COLO829 (cell line): ENCODE data around the gene CACNG1.

Experiments used
- DNase-seq: peaks from one replicate; pipeline ENCODE4 v3.0.0; 2012; ENCODE audit warnings: low spot score

The CACNG1 gene

DNA sequence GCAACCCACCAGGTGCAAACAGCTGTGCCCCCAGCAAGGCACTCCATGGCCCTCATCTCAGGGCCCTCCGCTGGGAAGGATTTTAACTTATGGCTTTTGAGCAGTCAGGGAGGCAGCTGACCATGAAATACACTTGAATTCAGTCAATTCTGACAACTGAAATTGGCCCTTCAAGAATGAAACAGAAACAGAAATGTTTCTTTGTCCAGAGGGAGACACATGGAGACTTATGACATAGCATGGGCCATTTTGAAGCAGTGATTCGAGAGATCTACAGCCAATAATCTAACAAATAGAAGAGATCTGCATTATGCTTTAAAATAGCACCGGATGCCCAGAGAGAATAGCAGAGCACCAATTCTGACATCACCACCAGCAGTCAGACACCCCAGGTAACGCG lies 7.5 kb downstream of the CACNG1 start:
- DNase-seq: no peak

DNA sequence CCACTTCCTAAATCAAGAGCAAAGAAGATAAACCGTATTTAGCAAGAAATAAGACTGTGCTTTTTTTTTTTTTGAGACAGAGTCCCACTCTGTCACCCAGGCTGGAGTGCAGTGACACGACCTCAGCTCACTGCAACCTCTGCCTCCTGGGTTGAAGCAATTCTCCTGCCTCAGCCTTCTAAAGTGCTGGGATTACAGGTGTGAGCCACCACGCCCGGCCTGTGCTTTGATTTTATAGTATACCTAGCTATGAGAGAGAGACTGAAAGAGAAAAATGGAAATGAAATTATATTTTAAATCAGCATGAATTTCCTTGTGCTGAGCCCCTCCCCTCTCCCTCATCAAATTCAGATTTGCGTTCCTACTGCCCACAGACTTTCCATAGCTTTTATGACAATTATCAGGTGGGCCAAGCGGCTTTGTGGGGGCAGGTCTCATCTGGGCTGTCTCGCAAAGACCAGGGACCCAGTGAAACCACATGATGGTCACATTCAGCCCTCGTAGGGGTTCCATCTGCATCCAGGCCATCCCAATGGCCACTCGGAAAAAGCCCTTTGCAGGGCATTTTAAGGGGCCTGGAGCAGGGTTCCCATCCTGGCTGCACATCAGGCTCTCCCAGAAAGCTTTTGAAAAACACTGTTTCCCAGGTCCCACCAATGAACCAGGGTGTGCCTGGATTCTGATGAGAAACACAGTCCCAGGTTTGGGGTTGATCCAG lies 8.5 kb downstream of the CACNG1 start:
- DNase-seq: no peak

GRCh38 chr17:67053438-67054000 lies 9.2 kb downstream of the CACNG1 start:
- DNase-seq: no peak

DNA sequence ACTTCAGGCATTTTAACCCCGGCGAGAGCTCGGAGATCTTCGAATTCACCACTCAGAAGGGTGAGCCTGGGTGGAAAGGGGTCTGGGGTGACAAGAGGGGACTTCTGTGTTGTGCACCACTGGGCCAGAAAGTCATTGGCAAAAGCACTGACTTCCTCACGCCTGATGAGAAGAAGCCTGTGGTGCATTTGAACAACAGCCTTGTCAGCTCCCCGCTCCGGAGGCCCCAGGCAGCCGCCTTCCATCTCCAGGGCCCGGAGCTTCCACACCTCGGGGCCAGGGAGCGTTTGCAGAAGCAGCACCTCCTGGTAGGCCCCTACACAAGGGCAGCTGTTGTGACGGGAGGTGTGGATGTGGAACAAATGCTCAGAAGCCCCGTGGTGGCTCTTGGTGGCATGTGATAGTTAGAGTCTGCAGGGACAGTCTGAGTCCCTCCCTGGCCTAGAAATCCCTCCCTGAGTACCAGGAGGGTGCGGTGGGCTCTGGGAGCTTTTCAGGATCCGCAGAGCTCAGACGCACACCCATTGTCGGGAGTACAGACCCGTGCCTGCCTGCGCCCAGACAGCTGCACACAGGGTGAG lies 9.7 kb downstream of the CACNG1 start:
- DNase-seq: no peak

DNA sequence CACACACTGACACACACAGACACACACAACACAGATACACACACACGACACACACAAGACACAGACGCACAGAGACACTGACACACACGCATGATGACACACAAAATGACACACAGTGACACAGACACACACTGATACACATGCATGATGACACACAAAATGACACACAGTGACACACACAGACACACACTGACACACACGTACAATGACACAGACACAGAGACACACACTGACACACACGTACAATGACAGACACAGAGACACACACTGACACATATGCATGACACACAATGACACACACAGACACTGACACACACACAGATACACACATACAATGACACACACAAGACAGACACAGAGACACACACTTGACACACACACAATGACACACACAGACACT lies 10.3 kb downstream of the CACNG1 start:
- DNase-seq: no peak

GRCh38 chr17:67055041-67055443 lies 10.7 kb downstream of the CACNG1 start:
- DNase-seq: no peak

GRCh38 chr17:67055811-67056745 lies 11.7 kb downstream of the CACNG1 start:
- no peak for DNase-seq

GRCh38 chr17:67056746-67057490 lies 12.6 kb downstream of the CACNG1 start:
- DNase-seq: no peak

GRCh38 chr17:67058036-67058435 lies 13.7 kb downstream of the CACNG1 start:
- DNase-seq: no peak

- no peak for DNase-seq
Measured at GRCh38 chr17:67059372-67059771, 15.0 kb downstream of the CACNG1 start.

- no peak for DNase-seq
Measured at GRCh38 chr17:67063141-67063540, 18.8 kb downstream of the CACNG1 start.

- DNase-seq: no peak
Measured at GRCh38 chr17:67066717-67067116, 22.4 kb downstream of the CACNG1 start.

DNA sequence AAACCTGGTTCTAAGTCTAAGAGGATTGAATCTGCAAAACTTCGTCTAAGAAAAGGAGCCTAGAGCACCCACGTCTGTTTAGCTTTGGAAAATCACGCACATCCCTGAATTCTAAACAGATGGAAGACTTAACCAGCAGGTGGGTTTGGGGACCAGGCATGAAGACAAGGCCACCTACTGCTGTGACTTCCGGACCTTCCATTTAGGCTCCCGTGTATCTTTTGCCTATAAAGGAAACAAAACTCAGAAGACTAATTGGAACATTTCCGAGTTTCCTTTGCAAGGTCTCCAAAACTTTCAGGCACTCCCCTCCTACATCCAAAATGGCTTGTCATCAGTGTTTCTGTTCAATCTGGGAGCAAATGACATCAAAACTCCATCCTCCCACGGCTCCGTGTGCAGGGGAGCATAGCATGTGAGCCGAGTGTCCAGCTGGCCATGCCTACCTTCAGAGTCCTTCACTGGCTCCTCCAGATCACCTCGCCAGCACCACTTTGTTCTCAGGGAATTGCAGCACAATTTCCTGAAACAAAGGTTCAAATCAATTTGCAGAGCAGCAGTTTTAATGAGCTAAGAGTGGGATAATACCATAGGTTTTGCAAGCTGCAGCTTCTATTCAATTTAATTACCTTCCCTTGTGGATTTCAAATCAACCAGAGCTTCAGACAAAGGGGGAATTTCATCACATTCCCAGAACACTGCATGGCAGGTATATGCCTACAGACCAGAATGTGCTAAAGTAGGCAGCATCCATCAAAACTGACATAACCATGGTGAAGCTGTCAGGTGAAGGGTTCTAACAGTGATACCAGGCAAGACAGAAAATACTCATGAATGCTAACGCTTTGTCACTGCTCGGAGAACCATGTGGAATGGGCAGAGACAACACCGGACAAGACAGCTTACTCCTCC lies 23.5 kb downstream of the CACNG1 start:
- no peak for DNase-seq

DNA sequence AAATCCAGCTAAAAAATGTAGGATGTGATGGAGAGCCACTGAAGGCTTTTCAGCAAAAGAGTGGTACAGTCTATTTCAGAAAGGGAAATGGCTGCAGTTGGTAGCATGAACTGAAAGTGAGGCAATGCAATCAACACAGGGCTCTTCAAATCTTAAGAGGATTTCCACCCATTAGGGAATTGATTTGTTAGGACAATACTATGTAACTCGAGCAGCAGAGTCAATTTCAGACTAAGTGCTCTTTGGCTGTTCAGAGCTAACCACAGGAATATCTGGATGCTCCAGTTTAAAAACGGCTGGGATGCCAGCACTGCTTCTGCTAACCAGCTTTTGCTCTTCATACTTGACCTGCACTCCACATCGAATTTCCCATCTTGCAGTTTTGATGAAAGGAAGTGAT lies 24.6 kb downstream of the CACNG1 start:
- DNase-seq: no peak

- no peak for DNase-seq
Measured at GRCh38 chr17:67069603-67070136, 25.3 kb downstream of the CACNG1 start.

GRCh38 chr17:67071595-67071994 lies 27.2 kb downstream of the CACNG1 start:
- DNase-seq: no peak

DNA sequence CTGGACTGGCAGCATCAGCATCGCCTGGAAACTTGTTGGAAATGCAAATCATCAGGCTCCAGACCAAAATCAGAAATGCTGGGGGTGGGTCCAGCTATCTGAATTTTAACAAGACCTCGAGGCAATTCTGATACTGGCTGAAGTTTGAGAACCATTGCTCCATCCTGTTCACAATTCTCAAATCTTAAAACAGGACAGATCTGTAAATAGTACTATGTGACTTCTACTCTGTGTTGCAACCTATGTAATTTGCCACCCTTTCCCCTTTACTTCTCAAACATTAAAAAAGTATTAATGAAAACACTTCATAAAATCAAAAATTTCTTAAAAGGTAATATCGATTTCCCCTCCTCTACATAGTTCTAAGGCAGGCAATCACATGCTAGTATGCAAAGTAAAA lies 28.5 kb downstream of the CACNG1 start:
- no peak for DNase-seq

DNA sequence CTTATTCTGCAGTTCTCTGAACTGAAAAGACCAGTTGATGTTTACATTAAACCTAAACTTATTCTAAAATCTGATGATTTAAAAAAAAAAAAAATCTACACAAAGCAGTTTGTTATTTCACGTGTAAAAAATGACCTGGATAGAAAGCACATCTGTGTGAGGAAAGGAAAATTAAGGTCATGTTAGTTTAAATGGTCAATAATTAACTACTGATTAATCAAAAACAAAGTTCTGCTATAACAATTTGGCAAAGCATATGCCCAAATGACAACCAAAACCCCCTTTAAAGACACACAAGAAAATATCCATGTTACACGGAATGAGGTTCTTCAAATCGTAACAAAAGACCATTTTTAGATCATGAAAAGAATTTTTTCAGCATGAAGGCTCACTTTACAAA lies 30.4 kb downstream of the CACNG1 start:
- DNase-seq: no peak

- DNase-seq: no peak
Measured at GRCh38 chr17:67076290-67076689, 31.9 kb downstream of the CACNG1 start.

- no peak for DNase-seq
Measured at GRCh38 chr17:67078292-67078691, 33.9 kb downstream of the CACNG1 start.

GRCh38 chr17:67079491-67079890 lies 35.1 kb downstream of the CACNG1 start:
- no peak for DNase-seq
